H1 (cell line): ENCODE results near the gene SPN.

Experiments
- EZH2 ChIP-seq: fragments of 200-600 bp; sonication (generic); IDR thresholded peaks from 2 replicates; pipeline ENCODE4 v1.7.1; 2012; ENCODE audit warnings: low read depth, mild to moderate bottlenecking, moderate library complexity, low read length, inconsistent platforms; ENCODE audit not compliant: severe bottlenecking
- MAFK ChIP-seq: IDR thresholded peaks from 2 replicates; pipeline ENCODE4 v1.6.1; 2012; ENCODE audit warnings: low read depth, mild to moderate bottlenecking, improper control_type of control experiment, low read length
- POLR2AphosphoS5 ChIP-seq: IDR thresholded peaks from 2 replicates; pipeline ENCODE4 v1.6.1; 2011; ENCODE audit warnings: low read depth, low read length
- RAD21 ChIP-seq, 2 experiments: IDR thresholded peaks in 1 of 2; conservative IDR thresholded peaks in 1 of 2; 2 replicates each; pipeline ENCODE4 v1.6.1; 2011; ENCODE audit warnings: low read depth in 2 of 2, low read length in 2 of 2, improper control_type of control experiment in 1 of 2, inconsistent platforms in 1 of 2, mild to moderate bottlenecking in 1 of 2, moderate library complexity in 1 of 2
- SRF ChIP-seq: IDR thresholded peaks from 2 replicates; pipeline ENCODE4 v1.6.1; 2011; ENCODE audit warnings: mild to moderate bottlenecking, low read depth, low read length, moderate library complexity
- TF ChIP-seq, protein P1 (sequence below), 3 experiments: IDR thresholded peaks; 1 replicate in 2 of 3; 2 replicates in 1 of 3; pipeline versions ENCODE4 v1.5.1 to v1.6.1; 2011; ENCODE audit warnings: low read length in 3 of 3, mild to moderate bottlenecking in 3 of 3, inconsistent platforms in 2 of 3, low read depth in 1 of 3, moderate library complexity in 1 of 3; ENCODE audit not compliant: insufficient read depth in 1 of 3; ENCODE audit errors: control extremely low read depth in 1 of 3

- TF ChIP-seq RAD21 (IDR thresholded peaks at IDR 0.05 in 1 of 2, conservative IDR thresholded peaks at IDR 0.05 in 1 of 2; ENCODE audit: low read depth in 2 of 2, low read length in 2 of 2) = no peak
- no peak for TF ChIP-seq MAFK
- no peak for TF ChIP-seq SRF
- TF ChIP-seq, protein P1, sequence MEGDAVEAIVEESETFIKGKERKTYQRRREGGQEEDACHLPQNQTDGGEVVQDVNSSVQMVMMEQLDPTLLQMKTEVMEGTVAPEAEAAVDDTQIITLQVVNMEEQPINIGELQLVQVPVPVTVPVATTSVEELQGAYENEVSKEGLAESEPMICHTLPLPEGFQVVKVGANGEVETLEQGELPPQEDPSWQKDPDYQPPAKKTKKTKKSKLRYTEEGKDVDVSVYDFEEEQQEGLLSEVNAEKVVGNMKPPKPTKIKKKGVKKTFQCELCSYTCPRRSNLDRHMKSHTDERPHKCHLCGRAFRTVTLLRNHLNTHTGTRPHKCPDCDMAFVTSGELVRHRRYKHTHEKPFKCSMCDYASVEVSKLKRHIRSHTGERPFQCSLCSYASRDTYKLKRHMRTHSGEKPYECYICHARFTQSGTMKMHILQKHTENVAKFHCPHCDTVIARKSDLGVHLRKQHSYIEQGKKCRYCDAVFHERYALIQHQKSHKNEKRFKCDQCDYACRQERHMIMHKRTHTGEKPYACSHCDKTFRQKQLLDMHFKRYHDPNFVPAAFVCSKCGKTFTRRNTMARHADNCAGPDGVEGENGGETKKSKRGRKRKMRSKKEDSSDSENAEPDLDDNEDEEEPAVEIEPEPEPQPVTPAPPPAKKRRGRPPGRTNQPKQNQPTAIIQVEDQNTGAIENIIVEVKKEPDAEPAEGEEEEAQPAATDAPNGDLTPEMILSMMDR (IDR thresholded peaks at IDR 0.05; ENCODE audit: control extremely low read depth in 1 of 3, insufficient read depth in 1 of 3, low read depth in 1 of 3, low read length in 3 of 3) = no peak
- no peak for TF ChIP-seq POLR2AphosphoS5
- no peak for TF ChIP-seq EZH2
These were observed 6.1 kb upstream of the SPN start for GRCh38 chr16:29656688-29657523.
